GM12878 (cell line): Measurements from ENCODE around the gene SETBP1. TPM values are rescaled to one million over a fixed set of nuclear protein-coding genes. Genes with fewer than 3 reads are reported as not detected.

Experiments
- ATAC-seq: fragments of 200-7000 bp; cut with Tn5 transposase; 3 replicates; pipeline ENCODE4 v1.9.1; 2020; ENCODE audit warnings: mild to moderate bottlenecking, moderate library complexity
- BruUV-seq: library from RNA; stranded (reverse); fragments of 400-500 nt; replicated peaks from 2 replicates; lab custom pipeline; 2021; lab: Mats Ljungman, UMichigan
- CTCF ChIA-PET: fragments of 300-600 bp; sonication (Branson Sonifier 250); formaldehyde crosslinking; extraction: SDS; loops from one replicate; lab custom pipeline; 2021; ENCODE audit warnings: inconsistent platforms; lab: Yijun Ruan, JAX
- POLR2A ChIA-PET: fragments of 350-600 bp; formaldehyde crosslinking; extraction: SDS; loops from one replicate; lab custom pipeline; 2021; ENCODE audit warnings: inconsistent platforms; lab: Charles Lee
- RAD21 ChIA-PET: fragments of 300-600 bp; sonication (Branson Sonifier 250); formaldehyde crosslinking; loops from one replicate; lab custom pipeline; 2023; ENCODE audit warnings: antibody characterized with exemption; ENCODE audit not compliant: unreplicated experiment; lab: Charles Lee
- SMC1A ChIA-PET: fragments of 300-600 bp; sonication (Branson Sonifier 250); formaldehyde crosslinking; loops from one replicate; lab custom pipeline; 2023; ENCODE audit not compliant: unreplicated experiment, uncharacterized antibody; lab: Charles Lee
- DNase-seq: peaks from one replicate; pipeline ENCODE4 v3.0.0-alpha.2; 2011; ENCODE audit warnings: low read depth, low spot score
- FAIRE-seq: peaks from 3 replicates; lab custom pipeline; 2011; peaks lifted over from hg19 to GRCh38; lab: Jason Lieb, UNC
- H2AFZ ChIP-seq: 2 replicates; pipeline ENCODE4 v1.6.0; 2011; ENCODE audit warnings: low read depth, low read length, control low read depth; ENCODE audit not compliant: control insufficient read depth
- H3K27ac ChIP-seq: 2 replicates; pipeline ENCODE4 v1.5.1; 2011; ENCODE audit warnings: control low read depth; ENCODE audit not compliant: control insufficient read depth, insufficient read depth
- H3K27me3 ChIP-seq, 2 experiments: replicated peaks in 1 of 2; 2 replicates each; pipeline versions ENCODE4 v1.6.0 to v1.6.1; 2011; ENCODE audit warnings: low read length in 1 of 2; ENCODE audit not compliant: control insufficient read depth in 2 of 2, insufficient read depth in 2 of 2
- H3K36me3 ChIP-seq, 2 experiments: 2 replicates each; pipeline ENCODE4 v1.5.1; 2011; ENCODE audit warnings: low read length in 1 of 2; ENCODE audit not compliant: control insufficient read depth in 2 of 2, insufficient read depth in 2 of 2
- H3K4me1 ChIP-seq: 2 replicates; pipeline ENCODE4 v1.6.1; 2011; ENCODE audit warnings: mild to moderate bottlenecking, low read length, moderate library complexity, mixed read lengths; ENCODE audit not compliant: control insufficient read depth, insufficient read depth
- H3K4me2 ChIP-seq: 2 replicates; pipeline ENCODE4 v1.6.0; 2011; ENCODE audit warnings: control low read depth; ENCODE audit not compliant: control insufficient read depth, insufficient read depth
- H3K4me3 ChIP-seq: fragments of 200-600 bp; sonication (generic); 2 replicates; pipeline ENCODE4 v1.5.1; 2016
- H3K79me2 ChIP-seq: 2 replicates; pipeline ENCODE4 v1.6.0; 2011; ENCODE audit warnings: low read length; ENCODE audit not compliant: control insufficient read depth, insufficient read depth
- H3K9ac ChIP-seq: 2 replicates; pipeline ENCODE4 v1.8.0; 2011; ENCODE audit warnings: low read length, control low read depth, mixed read lengths; ENCODE audit not compliant: control insufficient read depth, insufficient read depth
- H3K9me3 ChIP-seq: replicated peaks from 3 replicates; pipeline ENCODE4 v1.5.1; 2011; ENCODE audit warnings: mild to moderate bottlenecking, low read length; ENCODE audit not compliant: control insufficient read depth, insufficient read depth
- H4K20me1 ChIP-seq: 2 replicates; pipeline ENCODE4 v1.6.0; 2011; ENCODE audit not compliant: control insufficient read depth, insufficient read depth
- CBX3 ChIP-seq: fragments of 200-600 bp; sonication (generic); IDR thresholded peaks from 2 replicates; pipeline ENCODE4 v1.6.1; 2016; ENCODE audit warnings: low read depth, borderline replicate concordance
- MEF2B ChIP-seq: fragments of 450-650 bp; IDR thresholded peaks from 2 replicates; pipeline ENCODE4 v1.6.1; 2018; ENCODE audit warnings: mild to moderate bottlenecking, moderate library complexity; ENCODE audit not compliant: partially characterized antibody, poor library complexity, severe bottlenecking
- NFYB ChIP-seq: IDR thresholded peaks from 2 replicates; pipeline ENCODE4 v1.6.1; 2011; ENCODE audit warnings: low read depth, mild to moderate bottlenecking, low read length, improper control_type of control experiment, moderate library complexity; ENCODE audit not compliant: insufficient read depth
- NR2C1 ChIP-seq: fragments of 450-650 bp; IDR thresholded peaks from 2 replicates; pipeline ENCODE4 v1.6.1; 2017; ENCODE audit warnings: antibody characterized with exemption, mild to moderate bottlenecking, moderate library complexity
- SREBF1 ChIP-seq: IDR thresholded peaks from 2 replicates; pipeline ENCODE4 v1.6.1; 2012; ENCODE audit warnings: mild to moderate bottlenecking, low read length
- TARDBP ChIP-seq: IDR thresholded peaks from 2 replicates; pipeline ENCODE4 v1.6.1; 2016; ENCODE audit warnings: borderline replicate concordance
- TCF12 ChIP-seq: IDR thresholded peaks from 2 replicates; pipeline ENCODE4 v1.6.1; 2011; ENCODE audit warnings: low read depth, mild to moderate bottlenecking, low read length
- TCF7 ChIP-seq: IDR thresholded peaks from 2 replicates; pipeline ENCODE4 v1.6.1; 2014; ENCODE audit warnings: antibody characterized with exemption, borderline replicate concordance
- YBX1 ChIP-seq: fragments of 450-650 bp; IDR thresholded peaks from 2 replicates; pipeline ENCODE4 v1.6.1; 2016; ENCODE audit warnings: antibody characterized with exemption
- WGBS: methylation state at CpG from one replicate; pipeline ENCODE4 v1.1.6; 2016; ENCODE audit warnings: low lambda C conversion rate; ENCODE audit not compliant: insufficient replicate concordance, insufficient coverage; ENCODE audit errors: missing lambda C conversion rate; 5-methylcytosine and 5-hydroxymethylcytosine counted together
- in situ Hi-C: fragments of 300-500 bp; cut with MboI; formaldehyde crosslinking; loops from 9 replicates; pipeline ENCODE4 v1.14.3; 2018; ENCODE audit warnings: mixed read lengths
- intact Hi-C: fragments of 100-400 bp; cut with micrococcal nuclease; formaldehyde crosslinking; loops from one replicate; pipeline ENCODE4 v1.14.2; 2022; ENCODE audit not compliant: unreplicated experiment
- polyA plus RNA-seq, 11 experiments: library from polyadenylated mRNA; depleted of rRNA in 4 of 11; unstranded in 6 of 11; stranded (reverse) in 5 of 11; fragments of >200 nt; fragmentation: Nextera tagmentation in 4 of 11; fragmentation: Illumina TruSeq in 1 of 11; extraction: Ambion mirVana in 4 of 11; extraction: Trizol in 1 of 11; gene quantifications; 1 replicate in 1 of 11; 2 replicates in 10 of 11; pipeline versions ENCODE4 v1.2.1 to v1.2.3, GENCODE V29; 2011 to 2016; ENCODE audit warnings: inconsistent platforms in 2 of 11, missing spikeins in 2 of 11, low read depth in 1 of 11
- total RNA-seq, 4 experiments: library from RNA; depleted of rRNA in 3 of 4; stranded (reverse); fragments of >200 nt in 3 of 4; fragmentation: Illumina TruSeq in 1 of 4; extraction: Trizol in 1 of 4; gene quantifications; 2 replicates each; pipeline versions ENCODE4 v1.2.1 to v1.2.3, GENCODE V29; 2013 to 2021
- TF ChIP-seq, protein P1 (sequence below): fragments of 450-650 bp; formaldehyde crosslinking; IDR thresholded peaks from 2 replicates; pipeline ENCODE4 v1.4.0; 2020; ENCODE audit warnings: mild to moderate bottlenecking, moderate library complexity

The SETBP1 gene
- total and polyA plus RNA-seq, 10 of the 15 experiments (the other 5 are each of a cell fraction or from before 2014, with no cell fraction given) = 0.99 to 29.7 (median 8.3) TPM

DNA sequence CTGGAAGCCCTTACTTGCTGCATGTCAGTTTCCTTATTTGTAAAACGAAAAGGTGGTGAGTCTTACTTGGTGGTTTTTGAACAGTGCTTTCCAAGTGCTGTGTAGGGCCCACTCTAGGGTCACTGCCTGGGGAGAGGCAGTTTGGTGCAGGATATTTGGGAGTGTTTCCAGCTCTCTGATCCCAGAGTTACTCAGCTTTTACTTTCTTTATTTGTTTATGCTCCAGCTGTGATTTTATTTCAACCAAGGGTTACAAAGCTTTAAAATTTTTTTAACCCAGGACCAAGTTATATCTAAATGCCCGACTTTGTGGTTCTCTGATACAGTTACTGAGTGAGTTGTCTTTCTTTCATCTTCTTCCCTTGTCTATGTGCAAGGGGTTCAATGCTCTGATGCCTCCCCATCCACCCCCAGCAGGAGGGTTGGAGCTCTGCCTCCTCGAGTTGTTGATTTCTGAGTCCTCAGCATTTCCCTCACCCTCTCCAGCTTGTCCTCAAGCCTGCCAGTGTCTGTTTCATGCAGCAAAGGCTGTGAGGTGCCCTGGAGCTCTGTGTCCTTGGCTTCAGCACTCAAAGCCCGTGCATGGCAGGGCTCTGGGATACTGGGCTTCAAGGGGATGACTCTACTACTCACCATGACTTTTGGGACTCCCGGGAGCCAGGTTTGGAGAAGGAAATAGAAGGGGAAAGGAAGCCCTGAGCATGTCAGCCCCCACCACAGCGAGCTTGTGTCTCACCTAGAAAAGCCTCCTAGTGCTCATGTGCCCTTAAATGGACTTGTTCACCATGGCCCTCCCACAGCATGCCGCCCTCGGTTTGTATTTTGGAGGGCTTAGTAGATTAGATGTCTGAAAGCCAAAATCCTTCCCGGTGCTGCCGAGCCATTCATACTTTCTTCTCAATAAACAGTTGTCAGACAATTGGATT is 236.8 kb downstream of the SETBP1 start (continued):
- no peak for TF ChIP-seq TCF7
- TF ChIP-seq NR2C1 = no peak
- TF ChIP-seq, all 136 proteins: peak for 0

DNA sequence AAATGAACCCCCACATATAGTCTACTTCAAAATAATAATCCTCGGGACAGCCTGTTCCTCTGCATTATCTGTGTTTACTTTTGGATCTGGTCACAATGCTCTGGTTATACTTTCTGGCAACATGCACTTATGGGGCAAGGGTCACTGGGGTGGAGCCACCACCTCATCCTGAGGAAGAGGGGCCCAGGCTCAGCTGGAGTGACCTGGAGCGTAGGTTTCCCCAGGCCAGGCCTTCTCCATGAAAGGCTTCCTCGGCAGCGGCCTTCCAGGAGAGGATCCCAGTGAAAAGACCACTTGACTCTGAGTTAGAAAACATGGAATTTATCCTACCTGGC is 237.4 kb downstream of the SETBP1 start:
- Histone ChIP-seq H3K4me3 (no peak overlapping the region), H3K4me2 (no peak overlapping the region), H3K27ac (no peak overlapping the region), H2AFZ (no peak overlapping the region), H3K4me1 (peaks cover 5% of the 10 kb centered on the region), H3K36me3 (no peaks in the 10 kb centered on the region), H3K27me3 (no peaks in the 10 kb centered on the region), H3K9ac (no peak overlapping the region), H3K79me2 (no peaks in the 10 kb centered on the region), H3K9me3 (no peaks in the 10 kb centered on the region), H4K20me1 (no peaks in the 10 kb centered on the region)
- BruUV-seq = no TSS peak
- FAIRE-seq (no peak), ATAC-seq (no peak), DNase-seq (no peak)
- ChIA-PET CTCF (interaction anchor here (1.9 kb wide), 1 partner anchor 9 kb away, joined by 4 read pairs; no protein-coding TSS in a partner anchor), RAD21 (interaction anchor here (1.0 to 1.2 kb wide), 2 partner anchors 24 to 295 kb away, joined by 3 to 7 read pairs; no protein-coding TSS in a partner anchor), POLR2A (no interaction called here), SMC1A (interaction anchor here (0.6 to 1.3 kb wide), 2 partner anchors 22 to 295 kb away, joined by 4 to 5 read pairs; no protein-coding TSS in a partner anchor)
- no peak for TF ChIP-seq SREBF1
- TF ChIP-seq YBX1 = no peak
- no peak for TF ChIP-seq TARDBP
- TF ChIP-seq TCF12 = no peak
- TF ChIP-seq, protein P1, sequence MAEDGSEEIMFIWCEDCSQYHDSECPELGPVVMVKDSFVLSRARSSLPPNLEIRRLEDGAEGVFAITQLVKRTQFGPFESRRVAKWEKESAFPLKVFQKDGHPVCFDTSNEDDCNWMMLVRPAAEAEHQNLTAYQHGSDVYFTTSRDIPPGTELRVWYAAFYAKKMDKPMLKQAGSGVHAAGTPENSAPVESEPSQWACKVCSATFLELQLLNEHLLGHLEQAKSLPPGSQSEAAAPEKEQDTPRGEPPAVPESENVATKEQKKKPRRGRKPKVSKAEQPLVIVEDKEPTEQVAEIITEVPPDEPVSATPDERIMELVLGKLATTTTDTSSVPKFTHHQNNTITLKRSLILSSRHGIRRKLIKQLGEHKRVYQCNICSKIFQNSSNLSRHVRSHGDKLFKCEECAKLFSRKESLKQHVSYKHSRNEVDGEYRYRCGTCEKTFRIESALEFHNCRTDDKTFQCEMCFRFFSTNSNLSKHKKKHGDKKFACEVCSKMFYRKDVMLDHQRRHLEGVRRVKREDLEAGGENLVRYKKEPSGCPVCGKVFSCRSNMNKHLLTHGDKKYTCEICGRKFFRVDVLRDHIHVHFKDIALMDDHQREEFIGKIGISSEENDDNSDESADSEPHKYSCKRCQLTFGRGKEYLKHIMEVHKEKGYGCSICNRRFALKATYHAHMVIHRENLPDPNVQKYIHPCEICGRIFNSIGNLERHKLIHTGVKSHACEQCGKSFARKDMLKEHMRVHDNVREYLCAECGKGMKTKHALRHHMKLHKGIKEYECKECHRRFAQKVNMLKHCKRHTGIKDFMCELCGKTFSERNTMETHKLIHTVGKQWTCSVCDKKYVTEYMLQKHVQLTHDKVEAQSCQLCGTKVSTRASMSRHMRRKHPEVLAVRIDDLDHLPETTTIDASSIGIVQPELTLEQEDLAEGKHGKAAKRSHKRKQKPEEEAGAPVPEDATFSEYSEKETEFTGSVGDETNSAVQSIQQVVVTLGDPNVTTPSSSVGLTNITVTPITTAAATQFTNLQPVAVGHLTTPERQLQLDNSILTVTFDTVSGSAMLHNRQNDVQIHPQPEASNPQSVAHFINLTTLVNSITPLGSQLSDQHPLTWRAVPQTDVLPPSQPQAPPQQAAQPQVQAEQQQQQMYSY = no peak
- TF ChIP-seq CBX3 = no peak
- TF ChIP-seq MEF2B = no peak
- TF ChIP-seq NFYB = no peak
- in situ Hi-C loops = no loop called here
- 97% methylated on average over 4 of the region's 4 CpGs for WGBS
- intact Hi-C loops = no loop called here
